OCI-LY7 (cell line): Measurements from ENCODE around the gene CWC25. TPM values are rescaled to one million over a fixed set of nuclear protein-coding genes. Genes with fewer than 3 reads are reported as not detected.
A peak's percentile ranks its signal among the peaks of the same experiment; 100 is the strongest.

Source experiments
- BruUV-seq: library from RNA; stranded (reverse); fragments of 400-500 nt; replicated peaks from 2 replicates; lab custom pipeline; 2021; lab: Mats Ljungman, UMichigan
- CTCF ChIA-PET: fragments of 300-600 bp; sonication (Branson Sonifier 250); formaldehyde crosslinking; loops from one replicate; lab custom pipeline; 2022; ENCODE audit warnings: antibody characterized with exemption; ENCODE audit not compliant: unreplicated experiment; lab: Charles Lee
- POLR2A ChIA-PET: fragments of 300-600 bp; sonication (Branson Sonifier 250); formaldehyde crosslinking; loops from one replicate; lab custom pipeline; 2022; ENCODE audit warnings: antibody characterized with exemption; lab: Charles Lee
- DNase-seq: peaks from one replicate; pipeline ENCODE4 v3.0.0-alpha.2; 2015; ENCODE audit warnings: low spot score
- H2AFZ ChIP-seq: fragments of 200-600 bp; sonication (generic), shearing (Covaris generic); 2 replicates; pipeline ENCODE4 v1.6.1; 2014; ENCODE audit warnings: mild to moderate bottlenecking, antibody characterized with exemption, low read length, moderate library complexity
- H3K27ac ChIP-seq: fragments of 200-600 bp; sonication (generic); 2 replicates; pipeline ENCODE4 v1.5.1; 2014; ENCODE audit warnings: mixed run types, low read depth, mild to moderate bottlenecking, moderate library complexity, low read length, inconsistent platforms; ENCODE audit not compliant: poor library complexity, severe bottlenecking
- H3K36me3 ChIP-seq: fragments of 200-600 bp; sonication (generic); 2 replicates; pipeline ENCODE4 v1.6.1; 2014; ENCODE audit warnings: mild to moderate bottlenecking, antibody characterized with exemption, low read length, moderate library complexity, mixed read lengths; ENCODE audit not compliant: insufficient read depth
- H3K4me1 ChIP-seq: fragments of 200-600 bp; sonication (generic); 2 replicates; pipeline ENCODE4 v1.5.1; 2014; ENCODE audit warnings: mild to moderate bottlenecking, low read length; ENCODE audit not compliant: insufficient read depth, poor library complexity, severe bottlenecking
- H3K4me2 ChIP-seq: fragments of 200-600 bp; sonication (generic); 2 replicates; pipeline ENCODE4 v1.6.1; 2014; ENCODE audit warnings: mild to moderate bottlenecking, low read length
- H3K4me3 ChIP-seq: fragments of 200-600 bp; sonication (generic); 2 replicates; pipeline ENCODE4 v1.5.1; 2014; ENCODE audit warnings: mild to moderate bottlenecking, low read depth, low read length; ENCODE audit not compliant: poor library complexity, severe bottlenecking
- H3K79me2 ChIP-seq: fragments of 200-600 bp; sonication (generic); 2 replicates; pipeline ENCODE4 v1.6.1; 2016; ENCODE audit warnings: low read depth, mild to moderate bottlenecking, low read length, moderate library complexity, mixed read lengths; ENCODE audit not compliant: insufficient read depth
- H3K9me2 ChIP-seq: fragments of 200-600 bp; sonication (generic); 2 replicates; pipeline ENCODE4 v1.6.1; 2016; ENCODE audit warnings: mild to moderate bottlenecking, low read length, mixed read lengths; ENCODE audit not compliant: insufficient read depth
- H3K9me3 ChIP-seq: fragments of 200-600 bp; sonication (generic); 2 replicates; pipeline ENCODE4 v1.6.1; 2014; ENCODE audit warnings: mild to moderate bottlenecking, mixed run types, low read length, mixed read lengths
- H4K20me1 ChIP-seq: fragments of 200-600 bp; sonication (generic); 2 replicates; pipeline ENCODE4 v1.6.1; 2014; ENCODE audit warnings: mild to moderate bottlenecking, antibody characterized with exemption, low read length, moderate library complexity, mixed read lengths; ENCODE audit not compliant: insufficient read depth
- CTCF ChIP-seq: fragments of 200-600 bp; sonication (generic); conservative IDR thresholded peaks from 2 replicates; pipeline ENCODE4 v1.5.1; 2014; ENCODE audit warnings: mild to moderate bottlenecking, antibody characterized with exemption, low read length, moderate library complexity, mixed read lengths
- EZH2phosphoT487 ChIP-seq: fragments of 200-600 bp; sonication (generic); IDR thresholded peaks from 2 replicates; pipeline ENCODE4 v1.6.1; 2018; ENCODE audit warnings: low read depth, borderline replicate concordance, mild to moderate bottlenecking, mixed run types, antibody characterized with exemption, low read length, moderate library complexity, mixed read lengths
- intact Hi-C: fragments of 100-400 bp; cut with micrococcal nuclease; formaldehyde crosslinking; loops from one replicate; pipeline ENCODE4 v1.10.0; 2022; ENCODE audit not compliant: unreplicated experiment
- total RNA-seq, 2 experiments: library from RNA; depleted of rRNA in 1 of 2; stranded (reverse); fragments of >200 nt in 1 of 2; shearing (Covaris generic) in 1 of 2; gene quantifications; 2 replicates each; pipeline ENCODE4 v1.2.3, GENCODE V29; 2014 to 2022

Gene CWC25
- total RNA-seq, 2 experiments from 2014 or later = 22.2 to 26.8 TPM

GRCh38 chr17:38851434-38851833 lies 26.3 kb upstream of the CWC25 start:
- intact Hi-C loops = loop anchor here (5.0 kb wide), 1 partner anchor 99 kb away; the partner anchor contains the start of gene PSMB3
- Histone ChIP-seq H3K9me3 (no peaks in the 10 kb centered on the region), H4K20me1 (peaks cover 28% of the 10 kb centered on the region), H3K4me1 (peaks cover 34% of the 10 kb centered on the region), H3K9me2 (no peaks in the 10 kb centered on the region), H3K27ac (no peak overlapping the region), H3K79me2 (peaks cover 48% of the 10 kb centered on the region), H3K4me3 (peak overlapping the region; percentile 87), H3K36me3 (peaks cover 69% of the 10 kb centered on the region), H2AFZ (no peak overlapping the region), H3K4me2 (peak overlapping the region; percentile 98)
- ChIA-PET POLR2A (no interaction called here), CTCF (no interaction called here)
- DNase-seq = no peak
- TF ChIP-seq EZH2phosphoT487 (no peak), CTCF (no peak)
- no TSS peak for BruUV-seq

- peaks cover 48% of the 10 kb centered on the region for H3K79me2 ChIP-seq
- no peaks in the 10 kb centered on the region for H3K9me2 ChIP-seq
- ChIA-PET POLR2A (no interaction called here), CTCF (no interaction called here)
- H2AFZ ChIP-seq = no peak overlapping the region
- H3K4me1 ChIP-seq = peaks cover 34% of the 10 kb centered on the region
- H3K4me3 ChIP-seq = peak overlapping the region; percentile 87
- no peak for DNase-seq
- peaks cover 73% of the 10 kb centered on the region for H3K36me3 ChIP-seq
- H3K4me2 ChIP-seq = peak overlapping the region; percentile 98
- no peak overlapping the region for H3K27ac ChIP-seq
- TF ChIP-seq EZH2phosphoT487 (no peak), CTCF (no peak)
- H3K9me3 ChIP-seq = no peaks in the 10 kb centered on the region
- intact Hi-C loops = loop anchor here (5.0 kb wide), 1 partner anchor 98 kb away; the partner anchor contains the start of gene PSMB3
- peaks cover 28% of the 10 kb centered on the region for H4K20me1 ChIP-seq
- BruUV-seq = no TSS peak
These were observed 25.3 kb upstream of the CWC25 start for GRCh38 chr17:38850374-38850773.

- TF ChIP-seq EZH2phosphoT487 = no peak
- TF ChIP-seq CTCF = no peak
- intact Hi-C loops = no loop called here
These were observed 24.0 kb upstream of the CWC25 start for GRCh38 chr17:38848939-38849605.

More at GRCh38 chr17:38848939-38849605, 24.0 kb upstream of the CWC25 start:
- no peak overlapping the region for H3K27ac ChIP-seq
- no TSS peak for BruUV-seq
- H3K79me2 ChIP-seq = peaks cover 48% of the 10 kb centered on the region
- ChIA-PET CTCF (no interaction called here), POLR2A (interaction anchor here (0.6 to 1.2 kb wide), 3 partner anchors 11 to 200 kb away, joined by 3 to 4 read pairs (median 4); no protein-coding TSS in a partner anchor)
- H3K4me1 ChIP-seq = peaks cover 27% of the 10 kb centered on the region
- no peaks in the 10 kb centered on the region for H3K9me2 ChIP-seq
- 0 out of 2 replicates have a peak overlapping the region, but pooled peaks have one; percentile 1 for H3K4me2 ChIP-seq
- H3K9me3 ChIP-seq = no peaks in the 10 kb centered on the region
- H2AFZ ChIP-seq = no peak overlapping the region
- H3K4me3 ChIP-seq = no peak overlapping the region
- no peak for DNase-seq
- peaks cover 32% of the 10 kb centered on the region for H4K20me1 ChIP-seq
- peaks cover 73% of the 10 kb centered on the region for H3K36me3 ChIP-seq
